Effector memory CD8-positive, alpha-beta T cell (primary cell): ENCODE measurements around the gene WSB1.
"Not testable (repeated sequence)": the region's sequence is repeated elsewhere in the genome, so short reads cannot be mapped to it uniquely, and the experiment has no call there.

ENCODE experiments used
- ATAC-seq: fragments of 150-1000 bp; cut with Tn5 transposase; replicated peaks from 2 replicates; pipeline ENCODE4 v1.10.0; 2021; ENCODE audit warnings: mild to moderate bottlenecking, moderate library complexity
- DNase-seq, 3 experiments: peaks; one replicate each; pipeline ENCODE4 v3.0.0; 2021
- H3K27ac Mint-ChIP-seq, 2 donors: one replicate each; pipeline ENCODE4 v1.8.0; 2022; ENCODE audit warnings: mild to moderate bottlenecking in 2 of 2, mixed read lengths in 2 of 2, moderate library complexity in 2 of 2
- H3K27me3 Mint-ChIP-seq, 2 donors: one replicate each; pipeline ENCODE4 v1.8.0; 2022; ENCODE audit warnings: mixed read lengths in 2 of 2
- H3K36me3 Mint-ChIP-seq: one replicate; pipeline ENCODE4 v1.8.0; 2022; ENCODE audit warnings: mild to moderate bottlenecking, moderate library complexity, mixed read lengths; ENCODE audit not compliant: insufficient read depth
- H3K4me1 Mint-ChIP-seq, 2 donors: one replicate each; pipeline ENCODE4 v1.8.0; 2022; ENCODE audit warnings: low read depth in 2 of 2, mixed read lengths in 2 of 2
- H3K4me3 Mint-ChIP-seq, 2 donors: one replicate each; pipeline ENCODE4 v1.8.0; 2022; ENCODE audit warnings: mild to moderate bottlenecking in 2 of 2, mixed read lengths in 2 of 2, moderate library complexity in 2 of 2
- H3K9me3 Mint-ChIP-seq, 2 donors: one replicate each; pipeline ENCODE4 v1.8.0; 2022; ENCODE audit warnings: mixed read lengths in 2 of 2
- total RNA-seq, 9 experiments: gene quantifications; one replicate each; lab custom pipeline; 2026; lab: John Stamatoyannopoulos, UW

The WSB1 gene, protein sequence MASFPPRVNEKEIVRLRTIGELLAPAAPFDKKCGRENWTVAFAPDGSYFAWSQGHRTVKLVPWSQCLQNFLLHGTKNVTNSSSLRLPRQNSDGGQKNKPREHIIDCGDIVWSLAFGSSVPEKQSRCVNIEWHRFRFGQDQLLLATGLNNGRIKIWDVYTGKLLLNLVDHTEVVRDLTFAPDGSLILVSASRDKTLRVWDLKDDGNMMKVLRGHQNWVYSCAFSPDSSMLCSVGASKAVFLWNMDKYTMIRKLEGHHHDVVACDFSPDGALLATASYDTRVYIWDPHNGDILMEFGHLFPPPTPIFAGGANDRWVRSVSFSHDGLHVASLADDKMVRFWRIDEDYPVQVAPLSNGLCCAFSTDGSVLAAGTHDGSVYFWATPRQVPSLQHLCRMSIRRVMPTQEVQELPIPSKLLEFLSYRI
- 95.4 to 267 (median 171) reads per million in 9 experiments for total RNA-seq

DNA sequence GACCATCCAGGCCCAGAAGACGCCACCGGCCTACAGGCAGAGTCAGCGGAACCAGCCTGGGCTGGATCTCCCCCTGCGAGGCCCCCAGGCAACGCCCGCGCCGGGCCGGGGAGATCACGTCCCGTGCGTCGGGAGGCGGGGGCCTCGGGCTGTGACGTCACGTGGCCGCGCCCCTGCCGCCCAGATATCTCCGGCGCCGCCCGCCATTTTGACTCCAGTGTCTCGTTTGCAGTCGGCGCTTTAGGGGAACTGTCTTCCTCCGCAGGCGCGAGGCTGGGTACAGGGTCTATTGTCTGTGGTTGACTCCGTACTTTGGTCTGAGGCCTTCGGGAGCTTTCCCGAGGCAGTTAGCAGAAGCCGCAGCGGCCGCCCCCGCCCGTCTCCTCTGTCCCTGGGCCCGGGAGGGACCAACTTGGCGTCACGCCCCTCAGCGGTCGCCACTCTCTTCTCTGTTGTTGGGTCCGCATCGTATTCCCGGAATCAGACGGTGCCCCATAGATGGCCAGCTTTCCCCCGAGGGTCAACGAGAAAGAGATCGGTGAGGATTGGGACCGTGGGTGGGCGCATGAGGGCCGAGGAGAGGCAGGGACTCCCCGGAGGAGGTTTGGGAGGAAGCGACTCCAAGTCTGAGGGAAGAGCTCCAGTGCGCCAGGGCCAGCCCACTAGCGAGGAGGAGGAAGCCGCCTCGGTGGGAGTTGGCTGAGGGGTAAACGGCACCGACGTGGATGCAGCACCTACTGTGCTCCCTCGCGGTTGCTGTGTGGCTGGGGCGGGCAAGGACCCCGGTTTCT lies at the start of gene WSB1:
Gene WSB1, plus strand, starts transcription at position 217 of the 791 bp plus-strand sequence. Its CDS starts 282 bp downstream, at position 499.
- ATAC-seq (peak; percentile 86), DNase-seq (peak; percentile 91 to 93 (median 91))
- H3K27ac Mint-ChIP-seq = peak within 1 kb of the TSS; percentile 95 to 98
- no peaks in the 10 kb centered on the region for H3K27me3 Mint-ChIP-seq
- peak within 1 kb of the TSS; percentile 94 to 99 for H3K4me3 Mint-ChIP-seq
- H3K36me3 Mint-ChIP-seq = peaks cover 41% of the 10 kb centered on the region
- H3K9me3 Mint-ChIP-seq = no peaks in the 10 kb centered on the region
- H3K4me1 Mint-ChIP-seq = peaks cover 28 to 46% of the 10 kb centered on the region in 2 donors

DNA sequence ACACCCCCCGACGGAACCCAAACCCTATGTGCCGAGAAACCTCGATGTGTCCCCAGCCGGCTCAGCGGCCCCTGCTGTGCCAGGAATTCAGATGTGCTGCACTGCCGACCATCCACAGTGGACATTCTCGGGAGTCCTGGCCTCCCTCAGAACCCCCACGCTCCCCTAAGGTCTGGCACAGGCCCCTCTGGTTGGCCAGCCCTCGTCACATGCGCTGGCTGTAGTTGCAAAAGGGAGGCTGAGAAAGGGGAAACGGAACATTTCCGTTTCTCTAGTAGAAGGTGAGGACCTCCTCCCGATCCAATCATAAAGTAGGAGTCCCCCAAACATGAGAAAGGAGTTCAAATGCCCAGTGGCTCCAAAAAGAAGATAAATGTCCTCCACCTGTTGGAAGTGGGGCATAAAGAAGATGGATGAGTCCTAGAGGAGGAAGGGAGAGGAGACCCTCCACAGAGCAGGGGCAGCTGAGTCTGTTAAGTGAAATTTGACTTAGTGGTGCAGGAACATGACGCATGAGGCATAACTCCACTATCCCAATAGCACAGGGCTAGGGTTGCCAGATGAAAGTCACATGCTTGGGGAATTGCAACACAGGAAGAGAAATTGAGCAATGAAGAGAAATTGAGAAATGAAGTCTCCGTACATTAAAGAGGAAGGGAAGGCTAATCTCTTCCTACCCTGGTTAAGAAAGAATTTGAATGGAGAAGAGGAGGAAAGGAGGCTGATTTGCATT lies 49.3 kb upstream of the WSB1 start:
- no peak overlapping the region for H3K4me3 Mint-ChIP-seq

DNA sequence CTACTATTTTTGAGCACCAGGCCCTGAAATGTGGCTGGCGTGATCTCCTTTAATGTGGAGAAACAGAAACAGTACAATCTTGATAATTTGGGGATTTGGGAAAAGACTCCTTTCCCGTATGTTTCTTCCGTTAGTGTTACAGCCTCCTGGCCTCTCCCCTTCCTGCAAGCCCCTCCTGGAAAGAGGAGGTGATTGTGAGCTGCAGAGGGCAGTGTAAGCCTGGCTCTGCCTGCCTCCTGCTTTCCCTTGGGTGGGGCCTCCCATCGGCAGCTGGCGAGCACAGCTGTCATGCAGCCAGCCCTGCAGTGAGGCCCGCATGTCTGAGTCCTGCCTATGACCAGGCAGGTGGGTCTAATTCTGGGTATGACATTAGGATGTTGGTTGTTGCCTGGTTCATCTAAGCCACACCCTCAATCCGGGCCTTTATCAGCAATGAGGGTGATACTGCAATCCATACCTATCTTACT lies 48.7 kb upstream of the WSB1 start:
- DNase-seq = peak; percentile 15 to 24 (median 22)
- Mint-ChIP-seq H3K4me3 (no peak overlapping the region), H3K27ac (peak overlapping the region in 1 of 2 donors; percentile 24), H3K36me3 (peaks cover 3% of the 10 kb centered on the region), H3K27me3 (peaks cover 13 to 29% of the 10 kb centered on the region in 2 donors), H3K9me3 (no peaks in the 10 kb centered on the region), H3K4me1 (peaks cover 0 to 3% of the 10 kb centered on the region in 2 donors)
- ATAC-seq = peak; percentile 75

More for the DNA sequence above, 49.3 kb upstream of the WSB1 start:
- Mint-ChIP-seq H3K36me3 (peaks cover 3% of the 10 kb centered on the region), H3K27ac (no peak overlapping the region), H3K27me3 (peaks cover 8 to 24% of the 10 kb centered on the region in 2 donors), H3K9me3 (no peaks in the 10 kb centered on the region), H3K4me1 (peaks cover 0 to 3% of the 10 kb centered on the region in 2 donors)
- DNase-seq = no peak
- ATAC-seq = peak; percentile 17

DNA sequence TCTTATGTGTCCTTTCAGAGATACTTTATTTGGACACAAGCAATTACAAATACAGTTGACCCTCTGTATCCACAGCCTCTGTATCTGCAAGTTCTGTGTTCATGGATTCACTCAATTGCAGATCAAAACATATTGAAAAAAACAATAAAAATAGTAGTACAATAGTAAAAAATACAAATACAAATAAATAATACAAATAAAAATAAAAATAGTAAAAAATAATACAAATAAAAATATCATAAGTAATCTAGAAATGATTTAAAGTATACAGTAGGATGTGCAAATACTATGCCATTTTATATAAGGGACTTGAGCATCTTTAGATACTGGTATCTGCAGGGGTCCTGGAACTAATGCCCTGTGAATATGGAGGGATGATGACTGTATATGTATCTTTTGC lies 47.4 kb upstream of the WSB1 start:
- Mint-ChIP-seq H3K4me3 (no peak overlapping the region), H3K27ac (no peak overlapping the region), H3K4me1 (peaks cover 0 to 3% of the 10 kb centered on the region in 2 donors), H3K36me3 (peaks cover 3% of the 10 kb centered on the region), H3K9me3 (no peaks in the 10 kb centered on the region), H3K27me3 (peaks cover 17 to 41% of the 10 kb centered on the region in 2 donors)
- DNase-seq (no peak), ATAC-seq (no peak)

DNA sequence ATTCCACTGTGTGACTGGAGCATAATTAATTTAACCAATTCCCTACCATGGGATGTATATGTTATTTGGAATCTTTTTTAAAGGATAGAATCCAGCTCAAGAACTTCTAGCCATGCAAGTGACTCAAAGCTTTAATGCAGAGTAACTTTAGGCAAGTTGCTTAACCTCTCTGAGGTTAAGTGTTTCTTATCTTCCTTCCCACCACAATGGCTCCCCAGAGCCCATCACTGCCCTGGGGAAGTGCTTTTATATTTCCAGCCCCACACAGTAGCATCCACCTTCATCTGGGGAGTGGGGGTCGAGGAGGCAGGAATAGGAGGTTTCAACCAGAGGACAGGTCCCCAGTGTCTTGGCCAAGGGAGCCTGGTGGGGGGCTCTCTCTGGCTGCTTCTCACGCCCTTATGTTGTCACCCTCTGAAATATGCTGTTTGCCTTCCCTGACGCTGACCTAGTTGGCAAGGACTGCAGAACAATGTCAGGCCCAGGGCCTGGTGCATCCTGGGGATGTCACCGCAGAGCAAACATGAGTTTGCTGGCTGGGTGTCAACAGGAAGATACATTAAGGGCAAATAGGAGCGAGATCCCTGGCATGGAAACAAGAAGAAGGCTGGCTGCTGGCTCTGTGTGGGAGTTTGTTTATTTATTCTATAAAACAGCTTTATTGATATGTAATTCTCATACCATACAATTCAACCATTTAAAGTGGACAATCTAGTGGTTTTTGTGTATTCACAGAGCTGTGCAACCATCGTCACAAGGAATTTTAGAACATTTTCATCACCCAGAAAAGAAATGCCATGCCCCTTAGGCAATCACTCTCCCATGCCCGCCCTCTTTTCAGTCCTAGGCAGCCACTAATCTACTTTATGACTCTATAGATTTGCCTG lies 46.6 kb upstream of the WSB1 start:
- no peak overlapping the region for H3K27ac Mint-ChIP-seq
- no peak for ATAC-seq
- H3K9me3 Mint-ChIP-seq = no peaks in the 10 kb centered on the region
- H3K27me3 Mint-ChIP-seq = peaks cover 22 to 45% of the 10 kb centered on the region in 2 donors
- H3K4me1 Mint-ChIP-seq = peaks cover 0 to 3% of the 10 kb centered on the region in 2 donors
- H3K36me3 Mint-ChIP-seq = peaks cover 2% of the 10 kb centered on the region
- no peak overlapping the region for H3K4me3 Mint-ChIP-seq
- no peak for DNase-seq

DNA sequence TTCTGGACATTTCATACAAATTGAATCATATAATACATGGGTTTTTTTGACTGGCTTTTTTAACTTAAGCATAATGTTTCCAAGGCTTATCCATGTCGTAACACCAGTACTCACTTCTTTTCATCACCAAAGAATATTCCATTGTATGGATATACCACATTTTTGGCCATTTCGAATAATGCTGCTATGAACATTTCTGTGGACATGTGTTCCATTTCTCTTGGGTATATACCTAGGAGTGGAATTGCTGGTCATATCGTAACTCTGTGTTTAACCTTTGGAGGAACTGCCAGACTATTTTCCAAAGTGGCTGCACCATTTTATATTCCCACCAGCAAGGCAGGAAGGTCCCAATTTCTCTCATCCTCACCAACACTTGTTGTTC lies 46.0 kb upstream of the WSB1 start:
- DNase-seq (no peak), ATAC-seq (no peak)
- H3K4me3 Mint-ChIP-seq = no peak overlapping the region
- H3K4me1 Mint-ChIP-seq = peaks cover 0 to 3% of the 10 kb centered on the region in 2 donors
- no peaks in the 10 kb centered on the region for H3K9me3 Mint-ChIP-seq
- H3K27me3 Mint-ChIP-seq = peaks cover 26 to 39% of the 10 kb centered on the region in 2 donors
- no peaks in the 10 kb centered on the region for H3K36me3 Mint-ChIP-seq
- H3K27ac Mint-ChIP-seq = no peak overlapping the region

DNA sequence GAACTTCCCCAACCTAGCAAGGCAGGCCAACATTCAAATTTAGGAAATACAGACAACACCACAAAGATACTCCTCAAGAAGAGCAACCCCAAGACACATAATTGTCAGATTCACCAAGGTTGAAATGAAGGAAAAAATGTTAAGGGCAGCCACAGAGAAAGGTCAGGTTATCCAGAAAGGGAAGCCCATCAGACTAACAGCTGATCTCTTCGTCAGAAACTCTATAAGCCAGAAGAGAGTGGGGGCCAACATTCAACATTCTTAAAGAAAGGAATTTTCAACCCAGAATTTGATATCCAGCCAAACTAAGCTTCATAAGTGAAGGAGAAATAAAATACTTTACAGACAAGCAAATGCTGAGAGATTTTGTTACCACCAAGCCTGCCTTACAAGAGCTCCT lies 43.1 kb upstream of the WSB1 start:
- not testable (repeated sequence) for H3K9me3 Mint-ChIP-seq, H3K4me3 Mint-ChIP-seq, ATAC-seq, H3K36me3 Mint-ChIP-seq, H3K4me1 Mint-ChIP-seq, H3K27ac Mint-ChIP-seq, DNase-seq
- peaks cover 26 to 35% of the 10 kb centered on the region in 2 donors for H3K27me3 Mint-ChIP-seq

DNA sequence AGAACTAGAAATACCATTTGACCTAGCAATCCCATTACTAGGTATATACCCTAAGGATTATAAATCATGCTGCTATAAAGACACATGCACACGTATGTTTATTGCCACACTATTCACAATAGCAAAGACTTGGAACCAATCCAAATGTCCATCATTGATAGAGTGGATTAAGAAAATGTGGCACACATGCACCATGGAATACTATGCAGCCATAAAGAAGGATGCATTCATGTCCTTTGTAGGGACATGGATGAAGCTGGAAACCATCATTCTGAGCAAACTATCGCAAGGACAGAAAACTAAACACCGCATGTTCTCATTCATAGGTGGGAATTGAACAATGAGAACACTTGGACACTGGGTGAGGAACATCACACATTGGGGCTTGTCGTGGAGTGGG lies 39.1 kb upstream of the WSB1 start:
- peaks cover 18 to 24% of the 10 kb centered on the region in 2 donors for H3K27me3 Mint-ChIP-seq
- H3K9me3 Mint-ChIP-seq, H3K4me3 Mint-ChIP-seq, H3K4me1 Mint-ChIP-seq, DNase-seq, H3K36me3 Mint-ChIP-seq, ATAC-seq, H3K27ac Mint-ChIP-seq: not testable (repeated sequence)

DNA sequence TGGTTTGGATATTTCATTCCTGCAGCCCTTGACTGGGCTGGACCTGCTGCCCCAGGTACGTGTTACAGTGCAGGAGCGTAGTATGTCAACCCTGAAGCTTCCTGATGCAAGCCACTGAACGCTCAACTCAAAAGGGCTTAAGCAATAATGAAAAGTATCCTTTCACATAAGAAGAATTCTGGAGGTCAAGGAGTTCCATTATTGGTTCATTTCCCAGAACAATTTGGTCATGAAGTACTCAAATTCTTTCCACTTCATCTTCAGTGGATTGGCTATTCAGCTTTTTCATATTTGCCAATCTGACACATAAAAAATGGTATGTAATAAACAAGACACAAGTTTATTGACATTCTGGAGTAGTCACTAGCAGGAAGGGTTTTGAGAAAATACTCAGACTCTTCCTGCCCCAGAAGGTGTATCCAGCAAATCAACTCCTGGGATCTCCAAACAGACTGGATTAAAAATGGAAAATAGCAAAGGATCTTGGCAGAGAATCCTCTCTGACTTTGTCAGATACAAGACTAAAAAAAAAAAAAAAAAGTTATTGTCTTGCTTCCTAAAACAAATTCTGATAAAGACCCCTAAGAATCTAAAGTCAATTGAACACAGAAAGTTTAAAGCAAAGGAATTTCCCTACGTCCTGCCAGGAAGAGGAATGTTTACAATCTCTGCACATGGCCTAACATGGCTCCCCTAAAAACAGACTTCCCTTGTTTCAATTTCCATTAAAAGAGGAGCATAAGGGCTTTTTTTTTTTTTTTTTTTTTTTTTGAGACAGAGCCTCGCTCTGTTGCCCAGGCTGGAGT lies 37.5 kb upstream of the WSB1 start:
- Mint-ChIP-seq H3K9me3 (no peaks in the 10 kb centered on the region), H3K4me3 (no peak overlapping the region), H3K4me1 (no peaks in the 10 kb centered on the region), H3K36me3 (no peaks in the 10 kb centered on the region), H3K27ac (no peak overlapping the region), H3K27me3 (peaks cover 8 to 10% of the 10 kb centered on the region in 2 donors)
- DNase-seq (no peak), ATAC-seq (no peak)

DNA sequence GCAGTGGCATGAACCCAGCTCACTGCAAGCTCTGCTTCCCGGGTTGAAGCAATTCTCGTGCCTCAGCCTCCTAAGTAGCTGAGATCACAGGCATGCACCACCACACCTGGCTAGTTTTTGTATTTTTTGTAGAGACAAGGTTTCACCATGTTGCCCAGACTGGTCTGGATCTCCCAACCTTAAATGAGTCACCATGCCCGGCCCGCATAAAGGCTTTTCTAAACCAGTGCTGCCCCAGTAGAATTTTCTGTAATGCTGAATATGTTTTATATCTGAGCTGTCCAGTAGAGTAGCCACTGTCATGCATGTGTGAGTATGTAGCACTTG lies 36.9 kb upstream of the WSB1 start:
- Mint-ChIP-seq H3K4me3 (no peak overlapping the region), H3K9me3 (no peaks in the 10 kb centered on the region), H3K27ac (no peak overlapping the region), H3K36me3 (no peaks in the 10 kb centered on the region), H3K27me3 (peaks cover 3 to 7% of the 10 kb centered on the region in 2 donors), H3K4me1 (no peaks in the 10 kb centered on the region)
- ATAC-seq (no peak), DNase-seq (no peak)

DNA sequence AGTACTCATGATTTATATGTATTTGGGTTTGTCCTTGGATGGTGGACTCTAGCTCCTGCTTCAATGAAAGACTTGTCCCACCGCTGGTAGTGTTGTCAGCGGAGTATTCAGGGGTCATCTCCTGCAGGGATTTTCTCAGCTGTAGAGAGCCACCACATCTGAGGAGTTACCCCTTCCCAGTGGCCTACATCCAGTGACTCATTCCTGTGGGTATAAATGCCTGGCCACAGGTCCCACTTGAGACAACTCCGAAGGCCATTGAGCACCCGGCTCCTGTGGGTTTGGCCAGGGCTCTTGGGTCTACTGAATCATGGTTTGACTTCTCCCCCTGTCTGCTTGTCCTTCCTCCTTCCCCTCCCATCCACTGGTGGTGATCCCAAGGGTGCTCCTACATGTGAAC lies 34.6 kb upstream of the WSB1 start:
- Mint-ChIP-seq H3K27me3 (no peaks in the 10 kb centered on the region), H3K36me3 (no peaks in the 10 kb centered on the region), H3K27ac (no peak overlapping the region), H3K4me1 (no peaks in the 10 kb centered on the region), H3K4me3 (no peak overlapping the region), H3K9me3 (no peaks in the 10 kb centered on the region)
- DNase-seq (no peak), ATAC-seq (no peak)

DNA sequence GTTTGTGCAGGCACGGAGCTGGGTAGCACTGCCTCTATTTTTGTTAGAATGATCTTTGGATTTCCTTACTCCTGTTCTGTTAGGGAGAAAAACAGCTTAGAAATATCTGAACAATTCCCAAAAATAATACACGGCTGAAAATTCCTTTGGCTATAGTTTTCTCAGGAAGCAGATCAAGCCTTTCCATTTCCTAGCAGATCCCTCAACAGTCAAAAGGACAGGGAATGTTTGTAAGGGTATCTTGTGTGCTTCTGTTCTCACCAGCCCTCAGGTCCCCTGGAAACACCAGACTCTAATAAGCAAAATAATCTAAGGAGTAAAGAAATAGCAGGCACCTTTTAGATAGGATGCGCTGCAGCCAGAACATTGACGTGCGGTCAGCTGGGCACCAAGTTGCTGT lies 30.5 kb upstream of the WSB1 start:
- no peaks in the 10 kb centered on the region for H3K9me3 Mint-ChIP-seq
- no peak for DNase-seq
- peaks cover 0 to 6% of the 10 kb centered on the region in 2 donors for H3K27me3 Mint-ChIP-seq
- no peaks in the 10 kb centered on the region for H3K4me1 Mint-ChIP-seq
- H3K27ac Mint-ChIP-seq = no peak overlapping the region
- no peak overlapping the region for H3K4me3 Mint-ChIP-seq
- peaks cover 6% of the 10 kb centered on the region for H3K36me3 Mint-ChIP-seq
- ATAC-seq = no peak
